HepG2 (cell line): Measurements from ENCODE around the gene COL18A1. TPM values are rescaled to one million over a fixed set of nuclear protein-coding genes. Genes with fewer than 3 reads are reported as not detected.

Source experiments
- CBX1 ChIP-seq: IDR thresholded peaks from one replicate; pipeline ENCODE4 v1.6.1; 2016; ENCODE audit warnings: antibody characterized with exemption, low read depth
- CENPX ChIP-seq: sonication (generic); formaldehyde crosslinking; IDR thresholded peaks from 2 replicates; pipeline ENCODE4 v1.9.0; 2021; ENCODE audit warnings: mild to moderate bottlenecking, missing genetic modification reagents, moderate library complexity
- FLYWCH1 ChIP-seq: sonication (generic); formaldehyde crosslinking; IDR thresholded peaks from 2 replicates; pipeline ENCODE4 v1.8.1; 2023; ENCODE audit warnings: mild to moderate bottlenecking, missing genetic modification reagents
- FOSL2 ChIP-seq: sonication (generic); formaldehyde crosslinking; IDR thresholded peaks from 2 replicates; pipeline ENCODE4 v1.4.0; 2020; ENCODE audit warnings: missing genetic modification reagents
- HMG20A ChIP-seq: IDR thresholded peaks from 2 replicates; pipeline ENCODE4 v1.6.1; 2016; ENCODE audit warnings: borderline replicate concordance
- HNF4A ChIP-seq: sonication (generic); formaldehyde crosslinking; IDR thresholded peaks from 2 replicates; pipeline ENCODE4 v1.4.0; 2020; ENCODE audit warnings: missing genetic modification reagents
- HNRNPH1 ChIP-seq: fragments of 200-400 bp; formaldehyde crosslinking; optimal IDR thresholded peaks from 2 replicates; pipeline ENCODE3; 2017; ENCODE audit warnings: mild to moderate bottlenecking, low read depth, low read length
- IKZF1 ChIP-seq: fragments of 450-650 bp; IDR thresholded peaks from 2 replicates; pipeline ENCODE4 v1.7.1; 2016
- SKI ChIP-seq: fragments of 450-650 bp; IDR thresholded peaks from one replicate; pipeline ENCODE4 v1.6.1; 2018; ENCODE audit warnings: mild to moderate bottlenecking; ENCODE audit not compliant: partially characterized antibody
- SKIL ChIP-seq: sonication (generic); formaldehyde crosslinking; IDR thresholded peaks from 2 replicates; pipeline ENCODE4 v1.8.0; 2022; ENCODE audit warnings: missing genetic modification reagents, mild to moderate bottlenecking, moderate library complexity, borderline replicate concordance
- SOX13 ChIP-seq, 3 experiments: fragments of 450-650 bp in 1 of 3; sonication (generic) in 1 of 3; formaldehyde crosslinking in 1 of 3; IDR thresholded peaks in 2 of 3; conservative IDR thresholded peaks in 1 of 3; 2 replicates each; pipeline versions ENCODE4 v1.5.0 to v1.6.1; 2016 to 2020; ENCODE audit warnings: antibody characterized with exemption in 1 of 3, mild to moderate bottlenecking in 1 of 3, missing compliant biosample characterization in 1 of 3, missing genetic modification reagents in 1 of 3, moderate library complexity in 1 of 3
- SOX6 ChIP-seq, 2 experiments: fragments of 450-650 bp in 1 of 2; sonication (generic) in 1 of 2; formaldehyde crosslinking in 1 of 2; IDR thresholded peaks; 2 replicates each; pipeline versions ENCODE4 v1.4.0 to v1.6.1; 2017 to 2020; ENCODE audit warnings: antibody characterized with exemption in 1 of 2, mild to moderate bottlenecking in 1 of 2, missing genetic modification reagents in 1 of 2
- SP1 ChIP-seq, 2 experiments: fragments of 450-650 bp in 1 of 2; sonication (generic) in 1 of 2; formaldehyde crosslinking in 1 of 2; IDR thresholded peaks; 2 replicates each; pipeline versions ENCODE4 v1.4.0 to v1.6.1; 2016 to 2020; ENCODE audit warnings: missing genetic modification reagents in 1 of 2
- ZBTB1 ChIP-seq: sonication (generic); formaldehyde crosslinking; IDR thresholded peaks from 2 replicates; pipeline ENCODE4 v1.4.0; 2020; ENCODE audit warnings: missing genetic modification reagents, borderline replicate concordance
- ZFP41 ChIP-seq: sonication (generic); formaldehyde crosslinking; IDR thresholded peaks from 2 replicates; pipeline ENCODE4 v1.4.0; 2020; ENCODE audit warnings: mild to moderate bottlenecking, missing genetic modification reagents, borderline replicate concordance
- ZNF33A ChIP-seq: sonication (generic); formaldehyde crosslinking; IDR thresholded peaks from 2 replicates; pipeline ENCODE4 v1.5.1; 2020; ENCODE audit warnings: missing genetic modification reagents, mild to moderate bottlenecking, moderate library complexity, borderline replicate concordance
- ZNF570 ChIP-seq: sonication (generic); formaldehyde crosslinking; IDR thresholded peaks from 2 replicates; pipeline ENCODE4 v1.4.0; 2020; ENCODE audit warnings: mild to moderate bottlenecking, missing genetic modification reagents, borderline replicate concordance
- ZNF644 ChIP-seq: IDR thresholded peaks from 2 replicates; pipeline ENCODE4 v1.6.1; 2016; ENCODE audit warnings: low read depth
- ZNF792 ChIP-seq: IDR thresholded peaks from 2 replicates; pipeline ENCODE4 v1.6.1; 2016
- polyA plus RNA-seq, 8 experiments: library from polyadenylated mRNA; depleted of rRNA in 3 of 8; stranded (reverse) in 7 of 8; unstranded in 1 of 8; fragments of >200 nt; fragmentation: Illumina TruSeq in 4 of 8; extraction: Trizol in 4 of 8; gene quantifications; 2 replicates each; pipeline versions ENCODE4 v1.2.1 to v1.2.3, GENCODE V29; 2011 to 2016; ENCODE audit warnings: low read depth in 4 of 8, missing spikeins in 1 of 8, mixed read lengths in 1 of 8; ENCODE audit not compliant: insufficient read depth in 1 of 8
- total RNA-seq, 5 experiments: library from RNA; depleted of rRNA; stranded (reverse); fragments of >200 nt; fragmentation: Illumina TruSeq; extraction: Trizol; gene quantifications; 2 replicates each; pipeline ENCODE4 v1.2.3, GENCODE V29; 2016; ENCODE audit warnings: low read depth in 1 of 5
- TF ChIP-seq, protein P1 (sequence below): sonication (generic); formaldehyde crosslinking; IDR thresholded peaks from 2 replicates; pipeline ENCODE4 v1.9.0; 2022; ENCODE audit warnings: missing genetic modification reagents, mild to moderate bottlenecking, borderline replicate concordance
- TF ChIP-seq, protein P2 (sequence below): sonication (generic); formaldehyde crosslinking; conservative IDR thresholded peaks from 2 replicates; pipeline ENCODE4 v1.4.0; 2020; ENCODE audit warnings: missing genetic modification reagents
- TF ChIP-seq, protein P3 (sequence below): sonication (generic); formaldehyde crosslinking; IDR thresholded peaks from 2 replicates; pipeline ENCODE4 v1.4.0; 2020; ENCODE audit warnings: mild to moderate bottlenecking, missing genetic modification reagents

The COL18A1 gene
- total and polyA plus RNA-seq, 2 of the 13 experiments (the other 11 are each of a cell fraction or from before 2014, with no cell fraction given): 79.0 to 102 TPM

DNA sequence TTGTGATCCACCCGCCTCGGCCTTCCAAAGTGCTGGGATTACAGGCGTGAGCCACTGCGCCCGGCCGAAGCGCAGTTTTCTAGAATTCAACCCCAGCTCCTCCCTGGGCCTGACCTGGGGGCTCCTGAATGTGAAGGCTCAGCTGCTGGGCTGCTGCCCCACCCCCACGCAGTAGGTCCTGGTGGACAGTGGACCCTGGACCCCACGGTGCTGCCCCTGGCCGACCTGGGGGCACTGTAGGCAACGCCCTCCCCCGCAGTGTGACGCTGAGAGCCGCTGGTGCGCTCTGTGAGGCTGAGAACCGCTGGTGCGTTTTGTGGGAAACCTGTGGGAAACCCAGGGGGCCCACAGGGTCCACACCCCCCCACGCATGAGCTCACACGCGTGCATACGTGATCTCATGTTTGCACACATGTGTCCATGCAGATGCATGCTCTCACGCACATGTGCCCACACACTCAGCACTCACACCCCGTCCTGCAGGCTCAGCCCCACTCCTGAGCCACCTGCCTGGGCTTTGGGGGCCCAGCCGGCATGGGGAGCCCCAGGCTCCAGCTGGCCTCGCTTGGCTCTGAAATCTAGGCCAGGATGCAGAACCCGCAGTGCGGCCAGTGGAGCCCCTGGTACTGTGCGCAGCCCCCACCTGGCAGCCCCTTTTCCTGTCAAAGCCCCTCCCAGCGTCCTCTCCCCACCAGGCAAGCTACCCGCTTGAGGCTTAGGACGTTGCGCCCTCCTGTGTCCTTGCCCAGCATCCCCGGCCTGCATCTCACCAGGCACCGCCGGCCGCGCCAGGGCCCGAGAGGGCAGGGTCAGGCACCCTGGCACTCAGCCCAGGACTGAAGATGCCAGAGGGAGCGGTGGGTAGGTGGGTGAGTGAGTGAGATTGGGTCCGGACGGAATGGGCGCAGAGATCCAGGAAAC, 67.7 kb downstream of the COL18A1 start (continued):
- TF ChIP-seq SKI: no peak
- TF ChIP-seq, protein P1, sequence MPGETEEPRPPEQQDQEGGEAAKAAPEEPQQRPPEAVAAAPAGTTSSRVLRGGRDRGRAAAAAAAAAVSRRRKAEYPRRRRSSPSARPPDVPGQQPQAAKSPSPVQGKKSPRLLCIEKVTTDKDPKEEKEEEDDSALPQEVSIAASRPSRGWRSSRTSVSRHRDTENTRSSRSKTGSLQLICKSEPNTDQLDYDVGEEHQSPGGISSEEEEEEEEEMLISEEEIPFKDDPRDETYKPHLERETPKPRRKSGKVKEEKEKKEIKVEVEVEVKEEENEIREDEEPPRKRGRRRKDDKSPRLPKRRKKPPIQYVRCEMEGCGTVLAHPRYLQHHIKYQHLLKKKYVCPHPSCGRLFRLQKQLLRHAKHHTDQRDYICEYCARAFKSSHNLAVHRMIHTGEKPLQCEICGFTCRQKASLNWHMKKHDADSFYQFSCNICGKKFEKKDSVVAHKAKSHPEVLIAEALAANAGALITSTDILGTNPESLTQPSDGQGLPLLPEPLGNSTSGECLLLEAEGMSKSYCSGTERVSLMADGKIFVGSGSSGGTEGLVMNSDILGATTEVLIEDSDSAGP (CRISPR knock-in tag): no peak; the same call in 1 of the 2 replicates
- TF ChIP-seq ZBTB1 (CRISPR knock-in tag): no peak
- no peak for TF ChIP-seq CBX1
- TF ChIP-seq ZNF33A: no peak
- no peak for TF ChIP-seq CENPX (CRISPR knock-in tag)
- TF ChIP-seq IKZF1: no peak
- no peak for TF ChIP-seq ZNF570 (CRISPR knock-in tag)
- no peak for TF ChIP-seq ZFP41 (CRISPR knock-in tag)
- TF ChIP-seq, protein P2, sequence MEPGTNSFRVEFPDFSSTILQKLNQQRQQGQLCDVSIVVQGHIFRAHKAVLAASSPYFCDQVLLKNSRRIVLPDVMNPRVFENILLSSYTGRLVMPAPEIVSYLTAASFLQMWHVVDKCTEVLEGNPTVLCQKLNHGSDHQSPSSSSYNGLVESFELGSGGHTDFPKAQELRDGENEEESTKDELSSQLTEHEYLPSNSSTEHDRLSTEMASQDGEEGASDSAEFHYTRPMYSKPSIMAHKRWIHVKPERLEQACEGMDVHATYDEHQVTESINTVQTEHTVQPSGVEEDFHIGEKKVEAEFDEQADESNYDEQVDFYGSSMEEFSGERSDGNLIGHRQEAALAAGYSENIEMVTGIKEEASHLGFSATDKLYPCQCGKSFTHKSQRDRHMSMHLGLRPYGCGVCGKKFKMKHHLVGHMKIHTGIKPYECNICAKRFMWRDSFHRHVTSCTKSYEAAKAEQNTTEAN (CRISPR knock-in tag): no peak
- peak; percentile 31; the same call in 1 of the 2 replicates for TF ChIP-seq FOSL2 (CRISPR knock-in tag)
- no peak for TF ChIP-seq HMG20A
- TF ChIP-seq FLYWCH1 (CRISPR knock-in tag): no peak
- peak; percentile 97 for TF ChIP-seq HNF4A (CRISPR knock-in tag)
- TF ChIP-seq SOX13 (IDR thresholded peaks at IDR 0.05): no peak
- peak in 1 of 2 experiments; percentile 57; a peak in 2 of 4 replicates for TF ChIP-seq SOX13 (CRISPR knock-in tag; conservative IDR thresholded peaks at IDR 0.05 in 1 of 2, IDR thresholded peaks at IDR 0.05 in 1 of 2)
- no peak for TF ChIP-seq HNRNPH1
- no peak for TF ChIP-seq SP1 (IDR thresholded peaks at IDR 0.05)
- no peak; the same call in 1 of the 2 replicates for TF ChIP-seq SP1 (CRISPR knock-in tag; IDR thresholded peaks at IDR 0.05)
- peak; percentile 57; the same call in 1 of the 2 replicates for TF ChIP-seq SKIL (CRISPR knock-in tag)
- TF ChIP-seq ZNF644 (CRISPR knock-in tag): no peak
- no peak for TF ChIP-seq SOX6 (IDR thresholded peaks at IDR 0.05)
- no peak; the same call in 1 of the 2 replicates for TF ChIP-seq SOX6 (CRISPR knock-in tag; IDR thresholded peaks at IDR 0.05)
- TF ChIP-seq ZNF792 (CRISPR knock-in tag): no peak
- TF ChIP-seq, protein P3, sequence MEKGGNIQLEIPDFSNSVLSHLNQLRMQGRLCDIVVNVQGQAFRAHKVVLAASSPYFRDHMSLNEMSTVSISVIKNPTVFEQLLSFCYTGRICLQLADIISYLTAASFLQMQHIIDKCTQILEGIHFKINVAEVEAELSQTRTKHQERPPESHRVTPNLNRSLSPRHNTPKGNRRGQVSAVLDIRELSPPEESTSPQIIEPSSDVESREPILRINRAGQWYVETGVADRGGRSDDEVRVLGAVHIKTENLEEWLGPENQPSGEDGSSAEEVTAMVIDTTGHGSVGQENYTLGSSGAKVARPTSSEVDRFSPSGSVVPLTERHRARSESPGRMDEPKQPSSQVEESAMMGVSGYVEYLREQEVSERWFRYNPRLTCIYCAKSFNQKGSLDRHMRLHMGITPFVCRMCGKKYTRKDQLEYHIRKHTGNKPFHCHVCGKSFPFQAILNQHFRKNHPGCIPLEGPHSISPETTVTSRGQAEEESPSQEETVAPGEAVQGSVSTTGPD (CRISPR knock-in tag): no peak
